Calu3 (cell line): ENCODE measurements around the gene ZNF577. TPM values are rescaled to one million over a fixed set of nuclear protein-coding genes. Genes with fewer than 3 reads are reported as not detected.

ENCODE experiments used
- BruUV-seq: library from RNA; stranded (reverse); fragments of 400-500 nt; replicated peaks from 2 replicates; lab custom pipeline; 2021; lab: Mats Ljungman, UMichigan
- CTCF ChIA-PET: fragments of 300-600 bp; sonication (Branson Sonifier 250); formaldehyde crosslinking; loops from one replicate; lab custom pipeline; 2022; ENCODE audit warnings: antibody characterized with exemption; lab: Charles Lee
- DNase-seq: peaks from one replicate; pipeline ENCODE4 v3.0.0; 2022
- H3K27ac Mint-ChIP-seq: one replicate; pipeline ENCODE4 v1.8.0; 2022; ENCODE audit warnings: mixed read lengths; ENCODE audit not compliant: unreplicated experiment
- H3K27me3 Mint-ChIP-seq: one replicate; pipeline ENCODE4 v1.8.0; 2022; ENCODE audit warnings: mixed read lengths; ENCODE audit not compliant: unreplicated experiment
- H3K36me3 Mint-ChIP-seq: one replicate; pipeline ENCODE4 v1.8.0; 2022; ENCODE audit warnings: mild to moderate bottlenecking, moderate library complexity, mixed read lengths; ENCODE audit not compliant: insufficient read depth, unreplicated experiment
- H3K4me1 Mint-ChIP-seq: one replicate; pipeline ENCODE4 v1.8.0; 2022; ENCODE audit warnings: mild to moderate bottlenecking, low read depth, mixed read lengths; ENCODE audit not compliant: unreplicated experiment
- H3K4me3 Mint-ChIP-seq: one replicate; pipeline ENCODE4 v1.8.0; 2022; ENCODE audit warnings: mild to moderate bottlenecking, low read depth, moderate library complexity, mixed read lengths; ENCODE audit not compliant: unreplicated experiment
- H3K9me3 Mint-ChIP-seq: one replicate; pipeline ENCODE4 v1.8.0; 2022; ENCODE audit warnings: low read depth, mixed read lengths; ENCODE audit not compliant: unreplicated experiment
- intact Hi-C: fragments of 100-400 bp; cut with micrococcal nuclease; formaldehyde crosslinking; loops from one replicate; pipeline ENCODE4 v1.10.0; 2022; ENCODE audit not compliant: unreplicated experiment
- total RNA-seq: library from RNA; stranded (reverse); gene quantifications from 2 replicates; pipeline ENCODE4 v1.2.3, GENCODE V29; 2022
- TF ChIP-seq, protein P1 (sequence below): fragments of 200-600 bp; IDR thresholded peaks from one replicate; pipeline ENCODE4 v1.8.0; 2022; ENCODE audit warnings: antibody characterized with exemption; ENCODE audit not compliant: unreplicated experiment

The ZNF577 gene
- total RNA-seq, 1 experiment from 2014 or later, result 15.0 TPM

GRCh38 chr19:51904331-51905165 lies 16.8 kb upstream of the ZNF577 start, which contains the start of gene ZNF649:
Gene ZNF649, minus strand, starts transcription at chr19:51905017. Its CDS starts 4,910 bp downstream, at chr19:51900107.
- DNase-seq, result peak; percentile 87
- Mint-ChIP-seq H3K9me3 (peaks cover 24% of the 10 kb centered on the region), H3K27me3 (no peaks in the 10 kb centered on the region), H3K4me1 (peaks cover 7% of the 10 kb centered on the region), H3K36me3 (peaks cover 41% of the 10 kb centered on the region), H3K27ac (peak within 1 kb of the TSS; percentile 90), H3K4me3 (peak within 1 kb of the TSS; percentile 86)
- TF ChIP-seq, protein P1, sequence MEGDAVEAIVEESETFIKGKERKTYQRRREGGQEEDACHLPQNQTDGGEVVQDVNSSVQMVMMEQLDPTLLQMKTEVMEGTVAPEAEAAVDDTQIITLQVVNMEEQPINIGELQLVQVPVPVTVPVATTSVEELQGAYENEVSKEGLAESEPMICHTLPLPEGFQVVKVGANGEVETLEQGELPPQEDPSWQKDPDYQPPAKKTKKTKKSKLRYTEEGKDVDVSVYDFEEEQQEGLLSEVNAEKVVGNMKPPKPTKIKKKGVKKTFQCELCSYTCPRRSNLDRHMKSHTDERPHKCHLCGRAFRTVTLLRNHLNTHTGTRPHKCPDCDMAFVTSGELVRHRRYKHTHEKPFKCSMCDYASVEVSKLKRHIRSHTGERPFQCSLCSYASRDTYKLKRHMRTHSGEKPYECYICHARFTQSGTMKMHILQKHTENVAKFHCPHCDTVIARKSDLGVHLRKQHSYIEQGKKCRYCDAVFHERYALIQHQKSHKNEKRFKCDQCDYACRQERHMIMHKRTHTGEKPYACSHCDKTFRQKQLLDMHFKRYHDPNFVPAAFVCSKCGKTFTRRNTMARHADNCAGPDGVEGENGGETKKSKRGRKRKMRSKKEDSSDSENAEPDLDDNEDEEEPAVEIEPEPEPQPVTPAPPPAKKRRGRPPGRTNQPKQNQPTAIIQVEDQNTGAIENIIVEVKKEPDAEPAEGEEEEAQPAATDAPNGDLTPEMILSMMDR, result no peak
- BruUV-seq, result no TSS peak
- intact Hi-C loops, result loop anchor here (2.0 kb wide), 2 partner anchors 16 to 22 kb away; partner anchors contain the start of gene ZNF613
- CTCF ChIA-PET, result no interaction called here

DNA sequence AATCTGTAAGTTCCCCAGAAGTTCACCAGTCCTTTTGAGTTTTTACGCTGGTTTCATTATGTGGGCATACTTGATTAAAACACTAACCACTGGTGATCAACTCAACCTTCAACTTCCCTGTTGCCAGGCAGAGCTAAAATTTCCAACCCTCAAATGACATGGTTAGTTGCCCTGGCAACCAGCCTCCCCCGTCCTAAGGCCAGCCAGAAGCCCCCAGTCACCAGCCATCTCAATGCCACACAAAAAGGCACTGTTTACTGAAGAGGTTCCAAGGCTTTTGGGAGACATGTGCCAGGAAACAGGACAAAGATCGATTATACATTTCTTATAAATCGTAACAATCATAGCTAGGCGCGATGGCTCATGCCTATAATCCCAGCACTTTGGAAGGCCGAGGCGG lies 15.4 kb upstream of the ZNF577 start:
- Mint-ChIP-seq H3K4me3 (peak overlapping the region; percentile 1), H3K4me1 (peaks cover 7% of the 10 kb centered on the region), H3K27me3 (no peaks in the 10 kb centered on the region), H3K27ac (no peak overlapping the region), H3K36me3 (peaks cover 55% of the 10 kb centered on the region), H3K9me3 (peaks cover 24% of the 10 kb centered on the region)
- intact Hi-C loops, result no loop called here
- DNase-seq, result no peak
- BruUV-seq, result no TSS peak
- CTCF ChIA-PET, result no interaction called here
- TF ChIP-seq, protein P1, result no peak

- CTCF ChIA-PET, result no interaction called here
- H3K4me3 Mint-ChIP-seq, result no peak overlapping the region
- H3K9me3 Mint-ChIP-seq, result peaks cover 16% of the 10 kb centered on the region
- intact Hi-C loops, result no loop called here
- no peak for DNase-seq
- BruUV-seq, result no TSS peak
- H3K27ac Mint-ChIP-seq, result no peak overlapping the region
- TF ChIP-seq, protein P1, result no peak
- H3K27me3 Mint-ChIP-seq, result no peaks in the 10 kb centered on the region
- H3K36me3 Mint-ChIP-seq, result peaks cover 63% of the 10 kb centered on the region
- peaks cover 7% of the 10 kb centered on the region for H3K4me1 Mint-ChIP-seq
Observed at GRCh38 chr19:51901860-51902259, 14.1 kb upstream of the ZNF577 start.

GRCh38 chr19:51891193-51891747 lies 3.5 kb upstream of the ZNF577 start:
- no peak for DNase-seq
- H3K27me3 Mint-ChIP-seq, result no peaks in the 10 kb centered on the region
- no peak overlapping the region for H3K4me3 Mint-ChIP-seq
- H3K9me3 Mint-ChIP-seq, result peaks cover 40% of the 10 kb centered on the region
- H3K4me1 Mint-ChIP-seq, result peaks cover 16% of the 10 kb centered on the region
- peaks cover 80% of the 10 kb centered on the region for H3K36me3 Mint-ChIP-seq
- CTCF ChIA-PET, result no interaction called here
- no peak overlapping the region for H3K27ac Mint-ChIP-seq
- no TSS peak for BruUV-seq
- TF ChIP-seq, protein P1, result no peak
- intact Hi-C loops, result no loop called here
